ENCODE results near the gene OR2F1.
"Not testable (repeated sequence)": the region's sequence is repeated elsewhere in the genome, so short reads cannot be mapped to it uniquely, and the experiment has no call there.

OR2F1 gene

GRCh38 chr7:144006692-144007042, 52.0 kb downstream of the OR2F1 start:
- H3K36me3 ChIP-seq (ENCODE audit: control insufficient read depth, insufficient read depth, low read length): no peaks in the 10 kb centered on the region
- H3K4me1 ChIP-seq (ENCODE audit: control insufficient read depth, insufficient read depth, low read length, poor library complexity, severe bottlenecking): no peaks in the 10 kb centered on the region
- peaks cover 13% of the 10 kb centered on the region for H3K9me3 ChIP-seq (ENCODE audit: control insufficient read depth, low read length)
- H3K4me3 ChIP-seq (ENCODE audit: extremely low read depth, insufficient read depth, low read length, poor library complexity, severe bottlenecking): no peak overlapping the region
- 80 to 100% methylated on average over 1 of the region's 1 CpG for WGBS, 2 experiments (ENCODE audit: insufficient coverage in 2 of 2)
- H3K27ac ChIP-seq (ENCODE audit: low read depth, low read length, severe bottlenecking): no peak overlapping the region

DNA sequence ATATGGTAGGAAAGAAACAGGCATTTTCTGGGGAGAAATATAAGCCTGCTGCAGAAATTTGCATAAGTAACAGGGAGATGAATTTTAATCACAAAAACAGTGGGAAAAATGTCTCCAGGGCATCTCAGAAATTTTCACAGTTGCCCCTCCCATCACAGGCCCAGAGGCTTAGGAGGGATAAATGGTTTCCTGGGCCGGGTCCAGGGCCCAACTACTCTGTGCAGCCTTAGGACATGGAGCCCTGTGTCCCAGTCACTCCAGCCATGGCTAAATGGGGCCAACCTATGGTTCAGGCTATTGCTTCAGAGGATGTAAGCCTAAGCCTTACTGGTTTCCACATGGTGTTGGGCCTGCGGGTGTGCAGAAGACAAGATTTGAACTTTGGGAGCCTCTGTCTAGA, 54.7 kb downstream of the OR2F1 start:
- no peak overlapping the region for H3K27ac ChIP-seq (ENCODE audit: low read depth, low read length, severe bottlenecking)
- peaks cover 13% of the 10 kb centered on the region for H3K9me3 ChIP-seq (ENCODE audit: control insufficient read depth, low read length)
- WGBS, 2 experiments (ENCODE audit: insufficient coverage in 2 of 2): 88 to 95% methylated on average over 2 of the region's 2 CpGs
- no peaks in the 10 kb centered on the region for H3K36me3 ChIP-seq (ENCODE audit: control insufficient read depth, insufficient read depth, low read length)
- no peak overlapping the region for H3K4me3 ChIP-seq (ENCODE audit: extremely low read depth, insufficient read depth, low read length, poor library complexity, severe bottlenecking)
- H3K4me1 ChIP-seq (ENCODE audit: control insufficient read depth, insufficient read depth, low read length, poor library complexity, severe bottlenecking): no peaks in the 10 kb centered on the region

- not testable (repeated sequence) for H3K4me3 ChIP-seq (ENCODE audit: extremely low read depth, insufficient read depth, low read length, poor library complexity, severe bottlenecking); H3K27ac ChIP-seq (ENCODE audit: low read depth, low read length, severe bottlenecking); H3K36me3 ChIP-seq (ENCODE audit: control insufficient read depth, insufficient read depth, low read length); H3K4me1 ChIP-seq (ENCODE audit: control insufficient read depth, insufficient read depth, low read length, poor library complexity, severe bottlenecking)
- H3K9me3 ChIP-seq (ENCODE audit: control insufficient read depth, low read length): peaks cover 13% of the 10 kb centered on the region
These were observed 55.4 kb downstream of the OR2F1 start for GRCh38 chr7:144010061-144010460.

DNA sequence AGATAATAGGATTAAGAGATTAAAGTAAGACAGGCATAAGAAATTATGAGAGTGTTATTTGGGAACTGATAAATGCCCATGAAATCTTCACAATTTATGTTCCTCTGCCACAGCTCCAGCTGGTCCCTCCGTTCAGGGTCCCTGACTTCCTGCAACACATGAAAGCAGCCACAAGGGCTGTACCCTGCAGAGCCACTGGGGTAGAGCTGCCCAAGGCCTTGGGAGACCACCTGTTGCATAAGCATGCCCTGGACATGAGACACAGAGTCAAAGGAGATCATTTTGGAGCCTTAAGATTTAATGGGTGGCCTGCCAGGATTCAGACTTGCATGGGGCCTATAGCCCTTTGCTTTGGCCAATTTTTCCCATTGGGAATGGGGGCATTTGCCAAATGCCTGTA, 56.2 kb downstream of the OR2F1 start:
- H3K9me3 ChIP-seq (ENCODE audit: control insufficient read depth, low read length): peaks cover 13% of the 10 kb centered on the region
- WGBS, 2 experiments (ENCODE audit: insufficient coverage in 2 of 2): 100% methylated on average over 1 of the region's 1 CpG; no CpG with 5 or more reads in 1 of the 2 experiments
- not testable (repeated sequence) for H3K27ac ChIP-seq (ENCODE audit: low read depth, low read length, severe bottlenecking); H3K4me3 ChIP-seq (ENCODE audit: extremely low read depth, insufficient read depth, low read length, poor library complexity, severe bottlenecking); H3K4me1 ChIP-seq (ENCODE audit: control insufficient read depth, insufficient read depth, low read length, poor library complexity, severe bottlenecking); H3K36me3 ChIP-seq (ENCODE audit: control insufficient read depth, insufficient read depth, low read length)

- WGBS, 2 experiments (ENCODE audit: insufficient coverage in 2 of 2): 58 to 91% methylated on average over 3 to 4 of the region's 5 CpGs
- H3K4me3 ChIP-seq (ENCODE audit: extremely low read depth, insufficient read depth, low read length, poor library complexity, severe bottlenecking): no peak overlapping the region
- no peak overlapping the region for H3K27ac ChIP-seq (ENCODE audit: low read depth, low read length, severe bottlenecking)
- H3K36me3 ChIP-seq (ENCODE audit: control insufficient read depth, insufficient read depth, low read length): no peaks in the 10 kb centered on the region
- H3K9me3 ChIP-seq (ENCODE audit: control insufficient read depth, low read length): peaks cover 13% of the 10 kb centered on the region
- no peaks in the 10 kb centered on the region for H3K4me1 ChIP-seq (ENCODE audit: control insufficient read depth, insufficient read depth, low read length, poor library complexity, severe bottlenecking)
These were observed 57.0 kb downstream of the OR2F1 start for GRCh38 chr7:144011458-144012230.

Data from mesodermal cell (in vitro differentiated cells).